Muscle of leg (tissue), 11 donors: ENCODE results near the gene ARL16. TPM values are rescaled to one million over a fixed set of nuclear protein-coding genes. Genes with fewer than 3 reads are reported as not detected.

Source experiments
- DNase-seq: peaks from one replicate; pipeline ENCODE4 v3.0.0; 2013
- H3K27ac ChIP-seq: one replicate; pipeline ENCODE4 v1.5.1; 2013; ENCODE audit warnings: mild to moderate bottlenecking, low read length, control low read depth
- H3K27me3 ChIP-seq: one replicate; pipeline ENCODE4 v1.6.1; 2013; ENCODE audit warnings: low read length; ENCODE audit not compliant: control insufficient read depth, insufficient read depth
- H3K36me3 ChIP-seq: one replicate; pipeline ENCODE4 v1.6.1; 2013; ENCODE audit warnings: low read length; ENCODE audit not compliant: control insufficient read depth, insufficient read depth
- H3K4me1 ChIP-seq: one replicate; pipeline ENCODE4 v1.6.1; 2013; ENCODE audit warnings: low read length; ENCODE audit not compliant: control insufficient read depth, insufficient read depth
- H3K4me3 ChIP-seq: one replicate; pipeline ENCODE4 v1.5.1; 2013; ENCODE audit warnings: low read length, control low read depth
- H3K9me3 ChIP-seq: replicated peaks from 2 replicates; pipeline ENCODE4 v1.6.1; 2013; ENCODE audit warnings: low read depth, low read length; ENCODE audit not compliant: control insufficient read depth
- WGBS: methylation state at CpG from one replicate; pipeline ENCODE4 v1.1.5; 2013; ENCODE audit warnings: missing lambda C conversion rate; ENCODE audit not compliant: insufficient coverage; 5-methylcytosine and 5-hydroxymethylcytosine counted together
- polyA plus RNA-seq, 8 donors: library from polyadenylated mRNA; unstranded; fragments of 120-200 nt; gene quantifications; one replicate each; pipeline versions ENCODE4 v1.2.1 to v1.2.3, GENCODE V29; 2013; ENCODE audit warnings: inconsistent platforms in 1 of 8, low replicate concordance in 1 of 8; ENCODE audit not compliant: insufficient read length in 8 of 8, insufficient read depth in 1 of 8
- total RNA-seq: library from RNA; stranded (reverse); fragments of 120-200 nt; gene quantifications from one replicate; pipeline ENCODE4 v1.2.4, GENCODE V29; 2013

Gene ARL16
- total and polyA plus RNA-seq, 9 donors = 25.1 to 36.8 (median 31.2) TPM

- H3K4me1 ChIP-seq = peaks cover 19% of the 10 kb centered on the region
- no peak within 1 kb of the TSS for H3K4me3 ChIP-seq
- H3K36me3 ChIP-seq = no peaks in the 10 kb centered on the region
- 84% methylated on average over 15 of the region's 15 CpGs for WGBS
- H3K27me3 ChIP-seq = peaks cover 2% of the 10 kb centered on the region
- DNase-seq = no peak
- H3K9me3 ChIP-seq = no peaks in the 10 kb centered on the region
- H3K27ac ChIP-seq = peak within 1 kb of the TSS; percentile 5
These were observed 27.4 kb downstream of the ARL16 start, which contains the start of gene PDE6G for GRCh38 chr17:81656118-81656743. TSS of gene PDE6G (minus strand) at chr17:81656542. CDS start at chr17:81653305, 3,237 bp downstream.

GRCh38 chr17:81655378-81656117 is 28.0 kb downstream of the ARL16 start:
- no peaks in the 10 kb centered on the region for H3K9me3 ChIP-seq
- peaks cover 19% of the 10 kb centered on the region for H3K4me1 ChIP-seq
- no peak for DNase-seq
- peaks cover 5% of the 10 kb centered on the region for H3K27me3 ChIP-seq
- no peaks in the 10 kb centered on the region for H3K36me3 ChIP-seq
- H3K4me3 ChIP-seq = no peak overlapping the region
- H3K27ac ChIP-seq = no peak overlapping the region
- whole genome bisulfite sequencing = 68% methylated on average over 16 of the region's 18 CpGs

GRCh38 chr17:81652906-81653771 is 30.5 kb downstream of the ARL16 start:
- DNase-seq = no peak
- H3K4me3 ChIP-seq = no peak overlapping the region

GRCh38 chr17:81651692-81652091 is 31.9 kb downstream of the ARL16 start:
- WGBS = 90% methylated on average over 6 of the region's 10 CpGs
- no peaks in the 10 kb centered on the region for H3K36me3 ChIP-seq
- no peak for DNase-seq
- H3K27me3 ChIP-seq = peaks cover 41% of the 10 kb centered on the region
- peaks cover 2% of the 10 kb centered on the region for H3K9me3 ChIP-seq
- no peak overlapping the region for H3K4me3 ChIP-seq
- H3K4me1 ChIP-seq = peaks cover 14% of the 10 kb centered on the region
- H3K27ac ChIP-seq = no peak overlapping the region

More at GRCh38 chr17:81652906-81653771, 30.5 kb downstream of the ARL16 start:
- Histone ChIP-seq H3K27me3 (peaks cover 28% of the 10 kb centered on the region), H3K27ac (no peak overlapping the region), H3K4me1 (peaks cover 19% of the 10 kb centered on the region), H3K36me3 (no peaks in the 10 kb centered on the region), H3K9me3 (peaks cover 2% of the 10 kb centered on the region)
- WGBS = 17% methylated on average over 20 of the region's 27 CpGs

GRCh38 chr17:81650951-81651350 is 32.6 kb downstream of the ARL16 start:
- DNase-seq = no peak
- Histone ChIP-seq H3K27me3 (peaks cover 43% of the 10 kb centered on the region), H3K4me3 (no peak overlapping the region), H3K4me1 (peaks cover 14% of the 10 kb centered on the region), H3K27ac (no peak overlapping the region), H3K36me3 (no peaks in the 10 kb centered on the region), H3K9me3 (peaks cover 2% of the 10 kb centered on the region)
- WGBS = 75% methylated on average over 6 of the region's 9 CpGs

- DNase-seq = no peak
- H3K4me1 ChIP-seq = peaks cover 6% of the 10 kb centered on the region
- H3K9me3 ChIP-seq = peaks cover 2% of the 10 kb centered on the region
- no peak overlapping the region for H3K4me3 ChIP-seq
- no peak overlapping the region for H3K27ac ChIP-seq
- H3K36me3 ChIP-seq = no peaks in the 10 kb centered on the region
- H3K27me3 ChIP-seq = peaks cover 43% of the 10 kb centered on the region
- WGBS = 70% methylated on average over 13 of the region's 14 CpGs
These were observed 34.9 kb downstream of the ARL16 start for GRCh38 chr17:81648707-81649085.

- 2% methylated on average over 73 of the region's 78 CpGs for WGBS
- no peaks in the 10 kb centered on the region for H3K36me3 ChIP-seq
- no peak overlapping the region for H3K4me3 ChIP-seq
- H3K9me3 ChIP-seq = peaks cover 2% of the 10 kb centered on the region
- peaks cover 42% of the 10 kb centered on the region for H3K27me3 ChIP-seq
- H3K4me1 ChIP-seq = peaks cover 2% of the 10 kb centered on the region
- DNase-seq = no peak
- H3K27ac ChIP-seq = no peak overlapping the region
These were observed 35.4 kb downstream of the ARL16 start for GRCh38 chr17:81648013-81648706.

GRCh38 chr17:81647640-81648012 is 36.0 kb downstream of the ARL16 start:
- H3K36me3 ChIP-seq = no peaks in the 10 kb centered on the region
- no peak overlapping the region for H3K27ac ChIP-seq
- H3K27me3 ChIP-seq = peaks cover 40% of the 10 kb centered on the region
- WGBS = 23% methylated on average over 17 of the region's 21 CpGs
- H3K4me3 ChIP-seq = no peak overlapping the region
- H3K4me1 ChIP-seq = no peaks in the 10 kb centered on the region
- DNase-seq = no peak
- H3K9me3 ChIP-seq = peaks cover 2% of the 10 kb centered on the region

GRCh38 chr17:81646869-81647600 is 36.6 kb downstream of the ARL16 start:
- Histone ChIP-seq H3K36me3 (no peaks in the 10 kb centered on the region), H3K4me1 (no peaks in the 10 kb centered on the region), H3K27me3 (peaks cover 40% of the 10 kb centered on the region), H3K9me3 (peaks cover 2% of the 10 kb centered on the region), H3K4me3 (no peak overlapping the region), H3K27ac (no peak overlapping the region)
- 47% methylated on average over 6 of the region's 12 CpGs for WGBS
- no peak for DNase-seq
